A549 (cell line): ENCODE measurements around the gene PROK2. TPM values are rescaled to one million over a fixed set of nuclear protein-coding genes. Genes with fewer than 3 reads are reported as not detected.

Experiments used
- ATAC-seq, 2 experiments: fragments of 200-7000 bp in 1 of 2; fragments of >200 bp in 1 of 2; cut with Nextera tagmentation in 1 of 2; cut with Tn5 transposase in 1 of 2; 3 replicates each; pipeline versions ENCODE4 v1.8.0 to v1.9.1; 2018 to 2020; ENCODE audit warnings: mild to moderate bottlenecking in 1 of 2, moderate library complexity in 1 of 2
- CTCF ChIA-PET: fragments of 300-600 bp; sonication (Branson Sonifier 250); formaldehyde crosslinking; extraction: SDS; loops from one replicate; lab custom pipeline; 2021; ENCODE audit warnings: antibody characterized with exemption, inconsistent platforms; lab: Yijun Ruan, JAX
- POLR2A ChIA-PET: fragments of 350-600 bp; formaldehyde crosslinking; extraction: SDS; loops from one replicate; lab custom pipeline; 2021; ENCODE audit warnings: antibody characterized with exemption, inconsistent platforms; lab: Yijun Ruan, JAX
- DNase-seq, 2 experiments: peaks; one replicate each; pipeline versions ENCODE4 v3.0.0 to v3.0.0-alpha.2; 2011 to 2016; ENCODE audit warnings: low read depth in 1 of 2, low spot score in 1 of 2
- FAIRE-seq: peaks from 2 replicates; lab custom pipeline; 2011; peaks lifted over from hg19 to GRCh38; lab: Jason Lieb, UNC
- H3K27ac ChIP-seq, 2 experiments: fragments of >200 bp; sonication (Bioruptor Twin); formaldehyde crosslinking; 3 replicates each; pipeline ENCODE4 v1.5.1; 2016 to 2017
- H3K4me1 ChIP-seq: fragments of >200 bp; sonication (Bioruptor Twin); formaldehyde crosslinking; 3 replicates; pipeline ENCODE4 v1.6.1; 2016
- H3K4me2 ChIP-seq: fragments of >200 bp; sonication (Bioruptor Twin); formaldehyde crosslinking; 3 replicates; pipeline ENCODE4 v1.6.1; 2016
- H3K4me3 ChIP-seq: fragments of >200 bp; sonication (Bioruptor Twin); formaldehyde crosslinking; 3 replicates; pipeline ENCODE4 v1.5.1; 2016
- H3K9me3 ChIP-seq: fragments of >200 bp; sonication (Bioruptor Twin); formaldehyde crosslinking; 3 replicates; pipeline ENCODE4 v1.6.1; 2016
- ATOH8 ChIP-seq: fragments of 250-450 bp; sonication (Bioruptor Pico); IDR thresholded peaks from 2 replicates; pipeline ENCODE4 v1.5.0; 2020; ENCODE audit warnings: low read depth, mild to moderate bottlenecking, moderate library complexity
- BHLHE40 ChIP-seq: IDR thresholded peaks from 2 replicates; pipeline ENCODE4 v1.6.1; 2012; ENCODE audit warnings: low read depth, low read length, inconsistent platforms
- CBX2 ChIP-seq: fragments of 200-600 bp; sonication (generic); IDR thresholded peaks from 2 replicates; pipeline ENCODE4 v1.6.1; 2016; ENCODE audit warnings: low read depth, mild to moderate bottlenecking, borderline replicate concordance
- CEBPB ChIP-seq, 2 experiments: fragments of >200 bp in 1 of 2; sonication (Bioruptor Twin) in 1 of 2; formaldehyde crosslinking in 1 of 2; IDR thresholded peaks; 2 replicates each; pipeline ENCODE4 v1.6.1; 2012 to 2016
- CHD4 ChIP-seq: fragments of 200-600 bp; sonication (generic); IDR thresholded peaks from 2 replicates; pipeline ENCODE4 v1.6.1; 2016; ENCODE audit warnings: antibody characterized with exemption, mild to moderate bottlenecking, borderline replicate concordance
- EHMT2 ChIP-seq: fragments of 200-600 bp; sonication (generic); IDR thresholded peaks from 2 replicates; pipeline ENCODE4 v1.6.1; 2016; ENCODE audit warnings: antibody characterized with exemption, low read depth, mild to moderate bottlenecking, moderate library complexity
- GATA3 ChIP-seq: IDR thresholded peaks from 2 replicates; pipeline ENCODE4 v1.6.1; 2012; ENCODE audit warnings: borderline replicate concordance
- HDAC2 ChIP-seq: fragments of 200-600 bp; sonication (generic); IDR thresholded peaks from 2 replicates; pipeline ENCODE4 v1.6.1; 2016
- HES2 ChIP-seq: fragments of >200 bp; sonication (Bioruptor Twin); formaldehyde crosslinking; IDR thresholded peaks from 2 replicates; pipeline ENCODE4 v1.6.1; 2016
- HOXA7 ChIP-seq: fragments of 250-450 bp; sonication (Bioruptor Pico); IDR thresholded peaks from 2 replicates; pipeline ENCODE4 v1.5.0; 2020; ENCODE audit warnings: mild to moderate bottlenecking, moderate library complexity
- HOXB13 ChIP-seq: fragments of 250-450 bp; sonication (Bioruptor Pico); IDR thresholded peaks from 2 replicates; pipeline ENCODE4 v1.5.0; 2020; ENCODE audit warnings: low read depth, mild to moderate bottlenecking, moderate library complexity
- JUN ChIP-seq, 2 experiments: fragments of >200 bp; sonication (Bioruptor Twin); formaldehyde crosslinking; IDR thresholded peaks; 2 replicates in 1 of 2; 3 replicates in 1 of 2; pipeline ENCODE4 v1.6.1; 2016 to 2017
- KDM1A ChIP-seq: fragments of 200-600 bp; sonication (generic); IDR thresholded peaks from 2 replicates; pipeline ENCODE4 v1.6.1; 2016; ENCODE audit warnings: low read depth, mild to moderate bottlenecking
- KDM5A ChIP-seq: fragments of 200-600 bp; sonication (generic); IDR thresholded peaks from 2 replicates; pipeline ENCODE4 v1.6.1; 2016; ENCODE audit warnings: antibody characterized with exemption, mild to moderate bottlenecking
- MAX ChIP-seq: IDR thresholded peaks from 2 replicates; pipeline ENCODE4 v1.6.1; 2012
- NFE2L2 ChIP-seq: fragments of 150-350 bp; conservative IDR thresholded peaks from 2 replicates; pipeline ENCODE4 v1.6.1; 2014; ENCODE audit warnings: low read length
- NR3C1 ChIP-seq: fragments of >200 bp; sonication (Bioruptor Twin); formaldehyde crosslinking; IDR thresholded peaks from 3 replicates; pipeline ENCODE4 v1.6.1; 2017
- RAD21 ChIP-seq, 2 experiments: fragments of >200 bp in 1 of 2; sonication (Bioruptor Twin) in 1 of 2; formaldehyde crosslinking in 1 of 2; IDR thresholded peaks in 1 of 2; conservative IDR thresholded peaks in 1 of 2; 2 replicates in 1 of 2; 3 replicates in 1 of 2; pipeline ENCODE4 v1.6.1; 2012 to 2018; ENCODE audit warnings: inconsistent platforms in 1 of 2
- RARB ChIP-seq: fragments of 250-450 bp; sonication (Bioruptor Pico); IDR thresholded peaks from 2 replicates; pipeline ENCODE4 v1.8.0; 2021; ENCODE audit warnings: mild to moderate bottlenecking, moderate library complexity
- RNF2 ChIP-seq: fragments of 200-600 bp; sonication (generic); IDR thresholded peaks from 2 replicates; pipeline ENCODE4 v1.6.1; 2016; ENCODE audit warnings: low read depth, mild to moderate bottlenecking, antibody characterized with exemption, moderate library complexity, borderline replicate concordance
- SMC3 ChIP-seq: fragments of >200 bp; sonication (Bioruptor Twin); formaldehyde crosslinking; IDR thresholded peaks from 3 replicates; pipeline ENCODE4 v1.6.1; 2018; ENCODE audit warnings: inconsistent platforms
- TFCP2L1 ChIP-seq: fragments of 250-450 bp; sonication (Bioruptor Pico); IDR thresholded peaks from 2 replicates; pipeline ENCODE4 v1.5.0; 2021; ENCODE audit warnings: mild to moderate bottlenecking
- TP53 ChIP-seq: fragments of 250-450 bp; sonication (Bioruptor Pico); IDR thresholded peaks from 2 replicates; pipeline ENCODE4 v1.5.0; 2021; ENCODE audit warnings: mild to moderate bottlenecking, moderate library complexity
- ZFP36 ChIP-seq: fragments of 450-650 bp; IDR thresholded peaks from 2 replicates; pipeline ENCODE4 v1.6.1; 2014; ENCODE audit warnings: borderline replicate concordance; ENCODE audit not compliant: partially characterized antibody
- ZNF302 ChIP-seq: fragments of 250-450 bp; sonication (Bioruptor Pico); IDR thresholded peaks from 2 replicates; pipeline ENCODE4 v1.9.0; 2021; ENCODE audit warnings: inconsistent platforms, mild to moderate bottlenecking, moderate library complexity
- WGBS: methylation state at CpG from one replicate; pipeline ENCODE4 v1.1.6; 2017; ENCODE audit errors: missing lambda C conversion rate; 5-methylcytosine and 5-hydroxymethylcytosine counted together
- polyA plus RNA-seq, 4 experiments: library from polyadenylated mRNA; depleted of rRNA in 3 of 4; stranded (reverse); fragments of >200 nt; fragmentation: RNase III in 1 of 4; extraction: RNeasy Plus Mini Kit Qiagen cat#74134 plus additional on column Dnase treatment in 1 of 4; gene quantifications; 2 replicates in 3 of 4; 3 replicates in 1 of 4; pipeline ENCODE4 v1.2.3, GENCODE V29; 2011 to 2017
- TF ChIP-seq, protein P1 (sequence below): fragments of >200 bp; sonication (Bioruptor Twin); formaldehyde crosslinking; IDR thresholded peaks from 3 replicates; pipeline ENCODE4 v1.6.1; 2016
- TF ChIP-seq, protein P2 (sequence below): fragments of 200-600 bp; sonication (generic); IDR thresholded peaks from 2 replicates; pipeline ENCODE4 v1.6.1; 2016; ENCODE audit warnings: antibody characterized with exemption, mild to moderate bottlenecking, moderate library complexity

The PROK2 gene
- polyA plus RNA-seq, 2 of the 4 experiments (the other 2 are of a cell fraction): not detected

DNA sequence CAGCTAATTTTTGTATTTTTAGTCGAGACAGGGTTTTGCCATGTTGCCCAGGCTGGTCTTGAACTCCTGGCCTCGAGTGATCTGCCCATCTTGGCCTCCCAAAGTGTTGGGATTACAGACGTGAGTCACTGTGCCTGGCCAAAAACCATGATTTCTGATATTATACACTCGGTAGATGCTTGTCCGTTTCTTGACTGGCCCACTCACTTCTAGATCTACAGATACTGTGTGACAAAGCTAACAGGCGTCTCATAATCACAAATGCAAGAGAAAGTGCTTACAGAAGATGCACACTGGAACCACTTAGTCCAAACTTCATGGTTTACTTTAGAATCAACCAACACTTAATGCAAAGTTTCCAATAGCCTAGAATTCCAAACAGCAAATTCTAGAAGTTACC, 8.4 kb downstream of the PROK2 start (continued):
- TF ChIP-seq ATOH8 (CRISPR knock-in tag) (no peak), RAD21 (conservative IDR thresholded peaks at IDR 0.05 in 1 of 2, IDR thresholded peaks at IDR 0.05 in 1 of 2) (no peak), ZFP36 (no peak), ZNF302 (no peak), TP53 (CRISPR knock-in tag) (no peak), TFCP2L1 (CRISPR knock-in tag) (no peak), SMC3 (no peak), GATA3 (no peak)

- Histone ChIP-seq H3K4me1 (no peaks in the 10 kb centered on the region), H3K4me3 (no peak overlapping the region), H3K9me3 (no peaks in the 10 kb centered on the region), H3K4me2 (no peak overlapping the region), H3K27ac (no peak overlapping the region)
- POLR2A ChIA-PET: no interaction called here
- no peak for ATAC-seq
- CTCF ChIA-PET: no interaction called here
- TF ChIP-seq RNF2 (no peak), TFCP2L1 (CRISPR knock-in tag) (no peak), HDAC2 (no peak), EHMT2 (no peak), MAX (no peak), CHD4 (no peak), HES2 (no peak), SMC3 (no peak), HOXA7 (CRISPR knock-in tag) (no peak), RARB (CRISPR knock-in tag) (no peak)
- TF ChIP-seq, protein P1, sequence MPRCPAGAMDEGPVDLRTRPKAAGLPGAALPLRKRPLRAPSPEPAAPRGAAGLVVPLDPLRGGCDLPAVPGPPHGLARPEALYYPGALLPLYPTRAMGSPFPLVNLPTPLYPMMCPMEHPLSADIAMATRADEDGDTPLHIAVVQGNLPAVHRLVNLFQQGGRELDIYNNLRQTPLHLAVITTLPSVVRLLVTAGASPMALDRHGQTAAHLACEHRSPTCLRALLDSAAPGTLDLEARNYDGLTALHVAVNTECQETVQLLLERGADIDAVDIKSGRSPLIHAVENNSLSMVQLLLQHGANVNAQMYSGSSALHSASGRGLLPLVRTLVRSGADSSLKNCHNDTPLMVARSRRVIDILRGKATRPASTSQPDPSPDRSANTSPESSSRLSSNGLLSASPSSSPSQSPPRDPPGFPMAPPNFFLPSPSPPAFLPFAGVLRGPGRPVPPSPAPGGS: no peak
- TF ChIP-seq, protein P2, sequence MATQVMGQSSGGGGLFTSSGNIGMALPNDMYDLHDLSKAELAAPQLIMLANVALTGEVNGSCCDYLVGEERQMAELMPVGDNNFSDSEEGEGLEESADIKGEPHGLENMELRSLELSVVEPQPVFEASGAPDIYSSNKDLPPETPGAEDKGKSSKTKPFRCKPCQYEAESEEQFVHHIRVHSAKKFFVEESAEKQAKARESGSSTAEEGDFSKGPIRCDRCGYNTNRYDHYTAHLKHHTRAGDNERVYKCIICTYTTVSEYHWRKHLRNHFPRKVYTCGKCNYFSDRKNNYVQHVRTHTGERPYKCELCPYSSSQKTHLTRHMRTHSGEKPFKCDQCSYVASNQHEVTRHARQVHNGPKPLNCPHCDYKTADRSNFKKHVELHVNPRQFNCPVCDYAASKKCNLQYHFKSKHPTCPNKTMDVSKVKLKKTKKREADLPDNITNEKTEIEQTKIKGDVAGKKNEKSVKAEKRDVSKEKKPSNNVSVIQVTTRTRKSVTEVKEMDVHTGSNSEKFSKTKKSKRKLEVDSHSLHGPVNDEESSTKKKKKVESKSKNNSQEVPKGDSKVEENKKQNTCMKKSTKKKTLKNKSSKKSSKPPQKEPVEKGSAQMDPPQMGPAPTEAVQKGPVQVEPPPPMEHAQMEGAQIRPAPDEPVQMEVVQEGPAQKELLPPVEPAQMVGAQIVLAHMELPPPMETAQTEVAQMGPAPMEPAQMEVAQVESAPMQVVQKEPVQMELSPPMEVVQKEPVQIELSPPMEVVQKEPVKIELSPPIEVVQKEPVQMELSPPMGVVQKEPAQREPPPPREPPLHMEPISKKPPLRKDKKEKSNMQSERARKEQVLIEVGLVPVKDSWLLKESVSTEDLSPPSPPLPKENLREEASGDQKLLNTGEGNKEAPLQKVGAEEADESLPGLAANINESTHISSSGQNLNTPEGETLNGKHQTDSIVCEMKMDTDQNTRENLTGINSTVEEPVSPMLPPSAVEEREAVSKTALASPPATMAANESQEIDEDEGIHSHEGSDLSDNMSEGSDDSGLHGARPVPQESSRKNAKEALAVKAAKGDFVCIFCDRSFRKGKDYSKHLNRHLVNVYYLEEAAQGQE: no peak
- no peak for FAIRE-seq
- WGBS: 47% methylated on average over 1 of the region's 1 CpG
- no peak for DNase-seq
Observed at GRCh38 chr3:71771884-71772283, 13.1 kb downstream of the PROK2 start.

DNA sequence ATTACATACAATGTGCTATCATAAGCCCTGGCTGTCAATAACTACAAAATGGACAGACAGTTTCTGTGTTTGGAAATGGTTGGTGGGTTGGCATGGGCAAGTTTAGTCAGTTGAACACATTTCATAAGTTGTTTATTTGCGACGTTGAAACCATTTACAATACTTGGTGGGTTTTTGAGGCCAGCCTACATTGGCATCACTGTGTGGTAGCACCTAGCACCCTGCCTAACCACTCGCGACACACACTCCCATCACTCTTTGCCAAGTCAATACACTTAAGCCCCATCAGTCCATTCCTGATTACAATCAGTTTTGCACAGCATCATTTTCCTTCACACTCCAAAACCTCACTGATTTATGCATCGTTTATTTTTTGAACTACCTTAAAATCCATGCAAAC, 13.8 kb downstream of the PROK2 start:
- no peaks in the 10 kb centered on the region for H3K9me3 ChIP-seq
- FAIRE-seq (no peak), ATAC-seq (no peak), DNase-seq (no peak)
- no peak overlapping the region for H3K4me3 ChIP-seq
- ChIA-PET POLR2A (no interaction called here), CTCF (no interaction called here)
- no peaks in the 10 kb centered on the region for H3K4me1 ChIP-seq
- no peak overlapping the region for H3K27ac ChIP-seq
- WGBS: 70% methylated on average over 5 of the region's 5 CpGs
- H3K4me2 ChIP-seq: no peak overlapping the region
- TF ChIP-seq, protein P2: no peak
- TF ChIP-seq RARB (CRISPR knock-in tag) (no peak), RAD21 (conservative IDR thresholded peaks at IDR 0.05 in 1 of 2, IDR thresholded peaks at IDR 0.05 in 1 of 2) (no peak), ZNF302 (no peak), CEBPB (IDR thresholded peaks at IDR 0.05) (no peak), NR3C1 (no peak), BHLHE40 (no peak), CBX2 (no peak), TP53 (CRISPR knock-in tag) (no peak), KDM5A (no peak), HOXB13 (CRISPR knock-in tag) (no peak), KDM1A (no peak), EHMT2 (no peak), JUN (IDR thresholded peaks at IDR 0.05) (no peak), NFE2L2 (no peak)
